Stimulated activated naive B cell treated with anti-CD40 and anti-IgM and Interleukin-4, amounts not matched to agents 10 μg/mL and 1 μg/mL and 100 μg/mL, for 72 hours (primary cell): ENCODE measurements around the gene PRKN.

Experiments used
- ATAC-seq, 2 donors: fragments of 150-1000 bp; cut with Tn5 transposase; replicated peaks; 2 replicates each; pipeline ENCODE4 v1.10.0; 2021; ENCODE audit warnings: moderate library complexity in 1 of 2
- DNase-seq: peaks from one replicate; pipeline ENCODE4 v3.0.0; 2021
- H3K27ac Mint-ChIP-seq: one replicate; pipeline ENCODE4 v1.8.0; 2022; ENCODE audit warnings: mild to moderate bottlenecking, mixed read lengths
- H3K27me3 Mint-ChIP-seq, 2 donors: one replicate each; pipeline ENCODE4 v1.8.0; 2022; ENCODE audit warnings: mixed read lengths in 2 of 2
- H3K36me3 Mint-ChIP-seq, 2 donors: one replicate each; pipeline ENCODE4 v1.8.0; 2022; ENCODE audit warnings: mixed read lengths in 2 of 2, mild to moderate bottlenecking in 1 of 2
- H3K4me1 Mint-ChIP-seq, 2 donors: one replicate each; pipeline ENCODE4 v1.8.0; 2022; ENCODE audit warnings: mixed read lengths in 2 of 2, mild to moderate bottlenecking in 1 of 2
- H3K4me3 Mint-ChIP-seq, 2 donors: one replicate each; pipeline ENCODE4 v1.8.0; 2022; ENCODE audit warnings: mild to moderate bottlenecking in 2 of 2, mixed read lengths in 2 of 2, moderate library complexity in 1 of 2
- H3K9me3 Mint-ChIP-seq, 2 donors: one replicate each; pipeline ENCODE4 v1.8.0; 2022; ENCODE audit warnings: mixed read lengths in 2 of 2, mild to moderate bottlenecking in 1 of 2

Gene PRKN

DNA sequence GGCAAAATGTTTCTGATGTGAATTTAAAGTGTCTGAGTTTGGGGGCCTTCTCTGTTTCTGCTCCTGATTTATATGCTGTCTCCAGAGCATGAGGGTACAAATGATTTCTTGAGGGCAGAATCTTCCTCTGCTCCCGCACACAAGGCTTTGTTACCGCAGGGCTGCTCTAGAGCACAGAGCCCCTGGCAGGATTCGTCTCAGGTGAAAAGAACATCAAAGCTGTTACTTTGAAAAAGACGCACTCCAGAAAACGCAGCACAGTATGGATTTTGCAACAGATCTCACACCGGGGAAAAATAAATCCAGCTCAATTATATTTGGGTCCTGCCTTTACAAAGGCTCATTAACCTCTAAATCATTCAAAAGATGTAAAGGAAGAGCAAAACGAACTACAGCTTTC is 577.3 kb downstream of the PRKN start:
- Mint-ChIP-seq H3K27ac (no peak overlapping the region), H3K9me3 (peaks cover 2 to 8% of the 10 kb centered on the region in 2 donors), H3K27me3 (no peaks in the 10 kb centered on the region), H3K4me1 (peaks cover 4 to 11% of the 10 kb centered on the region in 2 donors), H3K4me3 (no peak overlapping the region), H3K36me3 (peaks cover 0 to 1% of the 10 kb centered on the region in 2 donors)
- DNase-seq: no peak
- no peak for ATAC-seq

DNA sequence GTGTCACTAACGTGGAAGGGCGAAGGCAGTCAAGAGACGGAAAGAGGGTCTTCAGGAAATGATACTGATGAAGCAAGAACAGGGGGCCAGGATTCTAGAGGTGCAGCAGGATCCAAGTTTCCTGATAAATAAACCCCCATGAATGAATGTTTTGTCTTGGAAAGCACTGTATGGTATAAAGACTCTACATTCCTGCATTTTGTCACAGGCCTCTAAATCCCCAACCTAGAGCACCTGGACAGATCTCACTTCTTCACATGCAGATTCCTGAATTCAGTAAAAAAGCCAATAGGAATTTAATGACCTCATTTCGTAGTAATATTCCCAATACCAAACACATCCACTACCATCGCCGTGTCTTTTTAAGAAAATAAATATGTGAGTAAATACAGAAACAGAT is 577.8 kb downstream of the PRKN start:
- H3K27ac Mint-ChIP-seq: no peak overlapping the region
- peaks cover 4 to 11% of the 10 kb centered on the region in 2 donors for H3K4me1 Mint-ChIP-seq
- peaks cover 2 to 8% of the 10 kb centered on the region in 2 donors for H3K9me3 Mint-ChIP-seq

DNA sequence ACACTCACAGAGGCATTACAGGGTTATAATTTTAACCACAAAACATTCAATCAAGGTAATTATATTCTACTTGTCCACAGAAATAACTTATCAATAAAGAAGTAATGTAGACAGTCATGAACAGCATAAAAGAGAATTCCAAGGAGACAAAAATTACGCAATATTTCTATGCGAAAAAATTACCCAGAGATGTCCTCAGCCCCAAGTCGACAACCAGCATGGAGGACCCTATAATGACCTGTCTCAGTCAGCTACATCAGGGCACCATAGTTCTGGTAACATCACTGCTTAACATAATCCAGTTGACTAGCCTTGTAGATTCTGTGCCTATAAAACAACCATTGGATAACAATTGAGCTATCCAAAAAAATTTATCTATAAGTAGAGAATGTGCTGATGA is 579.8 kb downstream of the PRKN start:
- peaks cover 4 to 11% of the 10 kb centered on the region in 2 donors for H3K4me1 Mint-ChIP-seq
- no peak overlapping the region for H3K27ac Mint-ChIP-seq
- DNase-seq: no peak
- H3K9me3 Mint-ChIP-seq: peaks cover 0 to 3% of the 10 kb centered on the region in 2 donors
- no peak overlapping the region for H3K4me3 Mint-ChIP-seq
- ATAC-seq: no peak
- no peaks in the 10 kb centered on the region for H3K27me3 Mint-ChIP-seq
- H3K36me3 Mint-ChIP-seq: peaks cover 0 to 1% of the 10 kb centered on the region in 2 donors

More for the DNA sequence above, 577.8 kb downstream of the PRKN start:
- DNase-seq (no peak), ATAC-seq (no peak)
- Mint-ChIP-seq H3K4me3 (no peak overlapping the region), H3K27me3 (no peaks in the 10 kb centered on the region), H3K36me3 (peaks cover 0 to 1% of the 10 kb centered on the region in 2 donors)

DNA sequence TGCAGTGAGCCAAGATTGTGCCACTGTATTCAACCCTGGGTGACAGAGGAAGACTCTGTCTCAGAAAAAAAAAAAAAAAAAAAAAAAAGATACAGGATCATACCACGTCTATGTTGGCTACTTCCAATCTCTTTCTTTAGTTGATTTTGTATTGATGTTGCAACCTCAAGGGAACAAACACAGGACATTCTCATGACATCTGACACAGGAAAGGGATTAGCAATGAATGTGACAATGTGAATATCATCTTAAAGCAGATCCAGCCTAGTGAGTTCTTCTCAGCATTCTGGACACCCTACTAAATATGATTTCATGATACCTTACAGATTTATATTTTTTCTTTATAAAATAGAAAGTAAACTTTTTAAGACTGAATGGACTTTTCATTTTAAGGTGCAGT is 580.3 kb downstream of the PRKN start:
- no peak for ATAC-seq
- Mint-ChIP-seq H3K27me3 (no peaks in the 10 kb centered on the region), H3K4me3 (no peak overlapping the region), H3K4me1 (peaks cover 4 to 11% of the 10 kb centered on the region in 2 donors), H3K9me3 (peaks cover 0 to 3% of the 10 kb centered on the region in 2 donors), H3K36me3 (no peaks in the 10 kb centered on the region), H3K27ac (no peak overlapping the region)
- no peak for DNase-seq

DNA sequence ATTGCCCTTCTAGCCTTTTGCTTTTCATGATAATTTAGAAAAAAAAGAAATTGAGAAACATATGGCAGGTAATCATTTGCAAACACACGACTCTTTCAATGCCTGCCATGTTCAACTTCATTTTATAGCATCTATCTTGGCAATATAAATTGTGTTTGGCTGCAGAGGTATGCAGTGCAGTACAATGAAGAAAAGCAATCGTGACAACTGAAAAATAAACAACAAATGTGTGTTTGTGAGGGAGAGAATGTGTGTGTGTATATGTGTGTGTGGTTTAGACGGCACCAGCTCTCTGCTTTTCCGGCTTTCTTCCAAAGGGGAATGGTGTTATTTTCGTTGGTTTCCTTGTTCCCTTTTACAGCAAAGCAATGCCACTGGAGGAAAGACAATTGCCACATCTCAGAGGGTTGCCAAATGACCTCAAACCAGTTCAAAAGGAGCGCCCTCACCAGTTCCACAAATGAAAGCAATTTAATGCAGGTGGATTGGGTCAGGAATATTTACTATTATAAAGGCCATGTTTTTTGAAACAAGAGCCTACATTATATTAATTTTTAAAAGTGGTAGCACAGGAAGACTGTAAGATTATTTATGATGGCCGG is 587.2 kb downstream of the PRKN start:
- Mint-ChIP-seq H3K27ac (no peak overlapping the region), H3K9me3 (peaks cover 10 to 11% of the 10 kb centered on the region in 2 donors), H3K36me3 (peaks cover 0 to 2% of the 10 kb centered on the region in 2 donors), H3K27me3 (no peaks in the 10 kb centered on the region), H3K4me3 (no peak overlapping the region), H3K4me1 (no peaks in the 10 kb centered on the region)
- DNase-seq (no peak), ATAC-seq (no peak)

DNA sequence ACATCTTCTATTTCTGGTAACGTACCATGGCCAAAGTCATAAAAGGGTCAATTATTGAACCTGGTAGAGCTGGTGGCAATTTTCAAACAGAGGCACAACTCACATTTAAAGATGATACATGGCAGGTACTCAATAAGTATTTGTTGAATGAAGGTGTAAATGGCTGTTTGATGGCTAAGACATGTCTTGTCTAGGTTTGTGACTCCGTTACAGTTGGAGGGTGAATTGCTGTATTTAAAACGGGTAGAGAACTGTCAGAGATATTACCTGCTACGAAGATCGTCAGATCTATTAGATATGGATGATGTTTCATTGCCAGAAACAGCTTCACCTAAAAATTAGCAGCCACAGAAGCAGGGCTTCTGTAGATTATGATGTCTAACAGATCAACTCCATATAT is 601.9 kb downstream of the PRKN start:
- ATAC-seq (no peak), DNase-seq (no peak)
- Mint-ChIP-seq H3K27me3 (no peaks in the 10 kb centered on the region), H3K9me3 (peaks cover 3 to 12% of the 10 kb centered on the region in 2 donors), H3K36me3 (no peaks in the 10 kb centered on the region), H3K4me3 (no peak overlapping the region), H3K27ac (no peak overlapping the region), H3K4me1 (no peaks in the 10 kb centered on the region)

DNA sequence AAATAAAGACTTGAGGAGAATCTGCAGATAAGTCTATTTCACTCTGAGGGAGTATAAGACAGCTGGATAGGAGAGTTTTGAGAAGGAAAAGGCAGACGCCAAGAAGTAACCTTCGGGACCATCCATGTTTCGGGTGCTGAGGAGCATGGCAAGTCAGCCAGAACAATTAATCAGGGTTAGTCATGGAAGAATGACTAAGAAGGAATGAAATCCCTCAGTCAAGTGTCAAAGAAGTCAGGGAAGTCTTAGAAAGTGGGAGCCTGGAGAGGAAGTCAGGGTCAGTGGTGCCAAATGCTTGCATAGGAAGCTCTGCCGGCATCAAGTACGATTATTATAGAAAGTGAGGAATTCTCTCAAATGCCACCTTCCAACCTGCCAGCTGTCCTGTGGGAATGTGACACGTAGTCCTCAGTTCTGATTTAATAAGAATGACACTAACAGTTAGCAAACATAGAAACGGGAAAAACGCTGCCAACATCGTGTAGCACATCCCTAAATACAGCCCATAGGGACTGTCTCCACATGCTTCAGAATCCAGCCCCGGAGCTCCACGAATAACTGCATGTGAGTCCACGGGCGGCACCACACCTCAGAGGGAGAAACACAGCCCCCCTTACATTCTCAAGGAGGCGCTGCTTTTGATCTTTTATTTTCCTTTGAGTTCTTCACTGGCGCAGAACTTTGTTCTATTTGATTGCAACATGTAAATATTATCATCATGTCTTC is 602.7 kb downstream of the PRKN start:
- H3K4me3 Mint-ChIP-seq: no peak overlapping the region
- ATAC-seq: no peak

DNA sequence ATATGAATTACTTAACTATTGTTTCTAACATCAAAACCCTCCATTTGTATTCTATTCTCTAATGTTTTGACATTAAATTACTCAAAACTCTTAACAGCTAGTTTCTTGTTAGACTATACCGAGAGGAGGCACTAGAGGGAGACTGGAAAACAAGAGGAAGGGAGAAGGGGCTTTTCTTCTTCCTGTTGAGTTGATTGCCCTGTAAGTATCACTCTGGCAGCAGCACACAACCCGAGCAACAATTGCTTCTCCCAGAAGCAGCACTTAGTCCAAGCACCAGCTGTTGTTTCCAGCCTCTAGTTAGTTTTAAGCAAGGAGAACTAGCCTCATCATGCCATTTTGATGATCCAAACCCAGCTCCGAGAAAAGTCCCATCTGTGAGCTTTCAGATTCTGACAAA is 603.8 kb downstream of the PRKN start:
- H3K4me1 Mint-ChIP-seq: peaks cover 0 to 1% of the 10 kb centered on the region in 2 donors
- H3K27ac Mint-ChIP-seq: no peak overlapping the region
- no peaks in the 10 kb centered on the region for H3K36me3 Mint-ChIP-seq
- no peak overlapping the region for H3K4me3 Mint-ChIP-seq
- H3K27me3 Mint-ChIP-seq: no peaks in the 10 kb centered on the region
- DNase-seq (no peak), ATAC-seq (no peak)
- peaks cover 3 to 12% of the 10 kb centered on the region in 2 donors for H3K9me3 Mint-ChIP-seq

More for the DNA sequence above, 602.7 kb downstream of the PRKN start:
- Mint-ChIP-seq H3K9me3 (peaks cover 3 to 12% of the 10 kb centered on the region in 2 donors), H3K27ac (no peak overlapping the region), H3K36me3 (no peaks in the 10 kb centered on the region), H3K4me1 (no peaks in the 10 kb centered on the region), H3K27me3 (no peaks in the 10 kb centered on the region)
- DNase-seq: no peak

DNA sequence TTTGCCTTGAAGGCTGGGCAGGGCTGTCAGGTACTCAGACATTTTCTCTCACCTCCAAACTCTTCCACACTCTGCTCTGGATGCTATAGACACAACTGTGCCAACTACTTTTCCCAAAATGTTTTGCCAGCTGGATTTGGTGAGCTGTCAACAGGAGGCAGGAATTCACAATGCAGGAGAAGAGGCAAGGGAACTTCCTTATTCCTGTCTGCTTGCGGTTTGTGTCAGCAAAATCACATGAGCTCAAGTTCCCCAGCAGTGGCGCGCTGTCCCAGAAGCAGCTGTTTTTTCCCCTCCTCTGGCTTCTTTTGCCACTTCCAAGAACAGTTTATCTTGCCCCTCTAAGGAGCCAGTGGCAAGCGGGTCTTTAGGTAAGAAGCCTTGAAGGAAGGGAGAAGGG is 608.2 kb downstream of the PRKN start:
- Mint-ChIP-seq H3K4me1 (peaks cover 0 to 1% of the 10 kb centered on the region in 2 donors), H3K4me3 (no peak overlapping the region), H3K27me3 (no peaks in the 10 kb centered on the region), H3K36me3 (no peaks in the 10 kb centered on the region), H3K9me3 (peaks cover 0 to under 1% of the 10 kb centered on the region in 2 donors), H3K27ac (no peak overlapping the region)
- ATAC-seq (no peak), DNase-seq (no peak)

DNA sequence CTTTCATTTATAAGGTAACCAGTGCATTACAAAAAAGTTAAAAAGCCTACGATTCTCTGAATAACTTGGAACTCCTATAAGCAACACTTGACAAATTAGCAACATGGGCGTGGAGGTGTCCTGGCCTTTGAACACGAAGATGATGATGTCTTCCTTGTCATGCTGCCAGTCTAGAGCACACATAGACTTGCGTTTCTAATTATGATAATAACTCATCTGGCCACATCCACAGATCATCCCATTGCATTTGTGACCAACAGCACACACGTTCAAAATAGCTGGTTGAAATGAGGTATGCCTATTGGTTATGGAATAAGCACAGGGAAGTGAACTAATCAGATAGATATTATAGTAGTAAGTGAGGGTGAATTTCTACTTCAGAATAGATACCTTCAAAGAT is 608.9 kb downstream of the PRKN start:
- ATAC-seq (no peak), DNase-seq (no peak)
- no peak overlapping the region for H3K27ac Mint-ChIP-seq
- no peak overlapping the region for H3K4me3 Mint-ChIP-seq
- peaks cover 0 to 1% of the 10 kb centered on the region in 2 donors for H3K4me1 Mint-ChIP-seq
- H3K27me3 Mint-ChIP-seq: no peaks in the 10 kb centered on the region
- no peaks in the 10 kb centered on the region for H3K36me3 Mint-ChIP-seq
- no peaks in the 10 kb centered on the region for H3K9me3 Mint-ChIP-seq

DNA sequence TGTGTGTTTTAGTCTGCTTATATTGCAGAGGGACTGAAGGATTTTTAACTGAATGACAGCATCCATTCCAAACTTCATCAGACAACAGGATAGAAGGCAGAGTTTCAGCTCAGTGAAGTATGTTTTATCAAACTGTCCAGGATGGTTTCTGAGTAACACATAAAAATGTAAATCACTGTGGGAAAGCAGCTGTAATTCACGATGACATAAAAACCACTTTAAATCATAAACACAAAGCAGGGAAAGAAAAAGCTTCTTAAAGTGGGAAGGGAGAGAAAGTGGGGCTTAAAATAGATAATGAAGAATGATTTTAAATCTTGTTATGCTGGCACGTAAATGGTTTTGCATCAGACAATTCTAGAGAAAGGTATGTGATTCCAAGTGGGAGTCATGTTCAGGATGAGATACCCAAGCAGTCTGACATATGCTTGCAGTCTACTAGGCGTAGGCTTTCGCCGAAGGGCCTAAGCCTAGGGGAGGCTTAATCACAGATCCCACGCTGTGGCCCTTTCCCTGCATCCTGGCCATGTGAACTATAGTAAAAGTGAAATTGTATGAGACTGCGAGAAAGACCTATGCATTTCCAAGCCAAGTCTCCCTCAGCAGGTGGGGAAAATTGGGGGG is 610.6 kb downstream of the PRKN start:
- no peak overlapping the region for H3K4me3 Mint-ChIP-seq
- H3K27me3 Mint-ChIP-seq: no peaks in the 10 kb centered on the region
- no peaks in the 10 kb centered on the region for H3K9me3 Mint-ChIP-seq
- no peak overlapping the region for H3K27ac Mint-ChIP-seq
- no peaks in the 10 kb centered on the region for H3K36me3 Mint-ChIP-seq
- ATAC-seq: no peak
- DNase-seq: no peak
- H3K4me1 Mint-ChIP-seq: peaks cover 0 to 1% of the 10 kb centered on the region in 2 donors

DNA sequence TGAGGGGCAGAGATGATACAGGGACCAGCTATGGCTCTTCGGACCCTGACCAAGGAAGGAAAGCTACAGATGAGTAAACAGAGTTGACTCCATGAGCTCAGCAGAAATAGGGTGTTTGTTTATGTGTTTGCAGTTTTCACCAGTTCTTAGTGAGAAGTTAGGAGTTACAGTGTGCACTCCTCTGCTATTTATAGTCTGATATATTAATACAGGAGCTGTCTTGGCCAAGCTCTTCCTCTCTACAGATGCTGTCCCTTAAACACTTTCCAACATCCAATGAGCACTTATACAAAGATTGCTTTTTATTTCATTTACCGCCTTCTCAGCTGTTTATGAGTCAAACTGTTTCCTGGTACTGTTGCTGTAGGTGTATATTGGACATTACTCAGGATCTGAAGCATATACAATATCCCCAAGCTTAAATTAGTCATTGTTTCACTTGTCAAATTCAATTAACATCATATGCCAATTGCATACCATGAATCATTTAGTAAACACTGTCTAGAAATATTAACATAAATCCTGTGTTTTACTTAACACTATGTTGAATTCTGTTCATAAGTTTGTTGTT is 618.0 kb downstream of the PRKN start:
- Mint-ChIP-seq H3K27ac (no peak overlapping the region), H3K9me3 (peaks cover 0 to 2% of the 10 kb centered on the region in 2 donors), H3K36me3 (no peaks in the 10 kb centered on the region), H3K4me1 (no peaks in the 10 kb centered on the region), H3K4me3 (no peak overlapping the region), H3K27me3 (no peaks in the 10 kb centered on the region)
- DNase-seq: no peak
- no peak for ATAC-seq

DNA sequence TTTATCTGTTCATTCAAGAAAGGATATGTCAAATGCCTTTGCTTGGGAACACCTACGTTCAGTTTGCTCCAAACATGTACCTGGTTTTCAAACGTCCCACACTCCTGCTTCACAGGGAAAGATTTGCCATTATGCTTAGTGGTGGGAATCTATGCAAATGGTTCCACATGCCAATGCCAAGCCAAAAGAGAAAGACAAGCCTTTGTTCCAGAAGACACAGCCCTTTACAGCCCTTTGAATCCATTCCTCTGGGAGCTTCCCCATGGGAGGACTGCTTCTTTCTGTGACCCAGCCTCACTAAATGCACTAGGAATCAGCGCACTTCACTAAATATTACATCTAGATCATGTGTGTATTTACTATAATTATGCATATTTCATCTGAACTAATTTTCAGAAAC is 619.5 kb downstream of the PRKN start:
- no peak for ATAC-seq
- H3K4me1 Mint-ChIP-seq: no peaks in the 10 kb centered on the region
- no peak overlapping the region for H3K4me3 Mint-ChIP-seq
- no peaks in the 10 kb centered on the region for H3K36me3 Mint-ChIP-seq
- peaks cover 2 to 4% of the 10 kb centered on the region in 2 donors for H3K9me3 Mint-ChIP-seq
- no peak for DNase-seq
- H3K27me3 Mint-ChIP-seq: no peaks in the 10 kb centered on the region
- H3K27ac Mint-ChIP-seq: no peak overlapping the region

DNA sequence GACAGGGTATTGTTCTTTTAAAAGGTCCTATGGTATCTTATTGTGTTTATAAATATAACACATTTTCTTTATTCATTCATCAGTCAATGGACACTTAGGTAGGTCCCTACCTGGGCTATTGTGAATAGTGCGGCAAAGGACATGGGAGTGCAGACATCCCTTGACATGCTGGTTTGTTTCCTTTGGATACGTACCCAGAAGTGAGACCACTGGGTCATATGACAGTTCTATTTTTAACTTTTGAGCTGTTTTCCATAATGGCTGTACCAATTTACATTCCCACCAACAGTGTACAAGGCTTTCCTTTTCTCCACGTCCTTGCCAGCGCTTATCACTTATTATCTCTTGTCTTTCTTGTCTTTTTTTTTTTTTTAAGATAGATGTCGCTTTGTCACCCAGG is 627.5 kb downstream of the PRKN start:
- Mint-ChIP-seq H3K27ac (no peak overlapping the region), H3K36me3 (no peaks in the 10 kb centered on the region), H3K27me3 (no peaks in the 10 kb centered on the region), H3K9me3 (peaks cover 4 to 7% of the 10 kb centered on the region in 2 donors), H3K4me3 (no peak overlapping the region), H3K4me1 (no peaks in the 10 kb centered on the region)
- no peak for ATAC-seq
- DNase-seq: no peak
